Measurements from ENCODE around the gene SKI.

Gene SKI

DNA sequence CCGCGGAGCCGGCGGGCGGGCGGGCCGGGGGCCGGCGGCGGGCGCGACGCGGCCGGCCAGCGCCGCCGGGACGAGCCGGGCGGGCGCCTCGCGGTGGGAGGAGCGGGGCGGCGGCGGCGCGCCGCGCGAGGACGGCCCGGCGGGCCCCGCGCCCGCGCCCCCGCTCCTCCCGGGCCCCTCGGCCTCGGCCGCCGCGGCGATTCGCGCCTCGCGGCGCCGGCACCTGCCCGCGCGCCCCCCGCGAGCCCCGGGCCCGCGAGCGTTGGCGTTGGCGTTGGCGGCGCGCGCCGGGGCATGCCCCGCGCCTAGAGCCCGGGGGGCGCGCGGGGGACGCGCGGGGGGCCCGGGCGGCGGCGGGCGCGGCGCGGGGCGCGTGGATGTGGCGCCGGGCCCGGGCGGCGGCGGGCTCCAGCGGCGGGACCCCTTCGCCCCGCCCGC, at the start of gene SKI:
TSS of gene SKI (plus strand) at position 163 of the 438 bp plus-strand sequence. CDS start 448 bp downstream, outside the sequence.
- no peak for DNase-seq

DNA sequence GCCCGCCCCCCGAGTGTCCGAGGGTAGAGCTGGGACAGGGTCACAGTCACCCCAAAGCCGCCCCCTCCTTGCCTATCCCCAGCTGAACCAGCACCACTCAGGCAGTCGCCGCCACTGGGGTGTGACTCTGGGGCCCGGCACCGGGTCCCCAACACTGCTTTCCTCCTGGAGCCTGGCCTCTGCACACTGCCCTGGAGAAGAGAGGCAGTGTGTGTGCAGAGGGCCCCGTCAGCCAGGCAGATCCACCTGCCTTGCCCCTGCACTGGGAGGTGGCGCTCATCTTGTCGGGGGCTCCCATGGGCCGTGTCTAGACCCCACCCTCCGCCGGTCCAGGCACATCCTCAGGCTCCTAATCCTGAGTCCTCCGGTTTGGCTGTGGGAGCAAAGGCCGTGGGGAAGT, 49.2 kb upstream of the SKI start:
- DNase-seq, result no peak

DNA sequence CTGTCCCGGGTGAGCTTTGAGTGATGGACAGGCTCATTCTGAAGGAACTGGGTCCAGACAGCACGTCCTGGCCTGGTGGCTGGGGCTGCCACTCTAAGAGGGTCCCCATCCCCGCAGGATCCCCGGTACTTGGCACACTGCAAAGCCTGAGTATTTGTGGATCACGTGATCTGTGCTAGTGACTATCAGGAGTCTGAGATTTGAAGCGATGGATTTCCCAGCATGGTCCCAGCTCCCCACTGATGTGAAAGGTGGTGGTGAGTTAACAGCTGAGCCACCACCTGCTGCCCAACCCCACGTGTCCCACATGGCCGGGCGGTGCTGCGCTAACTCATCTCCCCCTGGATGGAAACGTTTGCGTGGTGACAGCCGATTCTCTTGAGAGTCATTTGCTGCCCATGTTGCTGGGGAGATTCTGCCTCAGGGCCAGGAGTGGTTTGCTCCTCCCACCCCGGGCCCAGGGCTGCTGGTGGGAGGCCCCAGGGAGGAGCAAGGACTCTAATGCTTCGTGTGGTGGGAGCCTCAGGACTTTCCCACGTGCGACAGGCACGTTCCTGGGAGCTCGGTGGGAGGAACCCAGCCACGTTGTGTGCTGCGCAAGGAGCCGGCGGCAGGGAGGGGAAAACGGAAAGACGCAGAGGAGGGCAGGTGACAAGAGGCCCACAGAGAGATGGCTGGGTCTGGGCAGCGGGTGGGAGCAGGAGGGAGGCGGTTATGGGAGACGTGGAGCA, 48.7 kb upstream of the SKI start:
- no peak for DNase-seq

- no peak for DNase-seq
These were observed 47.5 kb upstream of the SKI start for GRCh38 chr1:2180297-2181245.

DNA sequence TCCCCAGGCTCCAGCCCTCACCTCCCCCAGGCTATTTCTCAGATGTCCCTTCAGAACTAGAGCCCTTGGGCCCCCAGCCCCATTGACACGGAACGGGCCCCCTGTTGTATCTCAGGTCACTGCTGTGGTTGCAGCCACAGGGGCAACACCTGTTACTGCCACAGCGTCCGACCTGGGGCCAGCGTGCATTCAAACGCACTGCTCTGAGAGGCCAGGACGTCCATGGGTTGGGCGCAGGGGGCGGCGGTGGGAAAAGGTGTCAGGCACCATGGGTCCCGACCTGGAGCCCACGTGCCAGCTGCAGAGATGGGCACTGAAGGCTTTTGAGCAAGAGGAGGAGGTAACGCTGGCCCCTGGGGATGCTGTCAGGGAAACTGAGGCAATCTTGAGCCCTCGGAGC, 46.8 kb upstream of the SKI start:
- DNase-seq, result no peak

- DNase-seq, result no peak
These were observed 46.4 kb upstream of the SKI start for GRCh38 chr1:2181752-2182151.

DNA sequence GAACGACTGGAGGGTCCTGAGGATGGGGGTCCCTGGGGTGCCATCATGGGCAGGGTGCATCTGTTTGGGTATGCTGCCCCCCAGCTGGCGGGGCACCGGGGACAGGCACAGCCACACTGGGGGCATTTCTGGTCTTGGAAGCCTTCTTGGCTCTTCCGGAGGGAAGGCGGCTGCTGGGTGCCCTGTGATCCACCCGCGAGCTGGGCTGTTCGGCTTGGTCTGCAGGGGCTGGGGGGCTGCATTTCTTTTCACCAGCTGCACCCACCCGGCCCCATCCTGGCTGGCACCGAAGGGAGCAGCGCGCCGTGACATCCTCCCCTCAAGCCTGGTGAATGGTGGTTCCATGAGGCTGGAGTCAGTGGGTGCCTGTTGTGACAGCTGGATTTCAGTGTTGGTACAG, 45.7 kb upstream of the SKI start:
- no peak for DNase-seq

- DNase-seq, result no peak
These were observed 44.2 kb upstream of the SKI start for GRCh38 chr1:2183937-2184334.

- DNase-seq, result no peak
These were observed 43.6 kb upstream of the SKI start for GRCh38 chr1:2184531-2184930.

DNA sequence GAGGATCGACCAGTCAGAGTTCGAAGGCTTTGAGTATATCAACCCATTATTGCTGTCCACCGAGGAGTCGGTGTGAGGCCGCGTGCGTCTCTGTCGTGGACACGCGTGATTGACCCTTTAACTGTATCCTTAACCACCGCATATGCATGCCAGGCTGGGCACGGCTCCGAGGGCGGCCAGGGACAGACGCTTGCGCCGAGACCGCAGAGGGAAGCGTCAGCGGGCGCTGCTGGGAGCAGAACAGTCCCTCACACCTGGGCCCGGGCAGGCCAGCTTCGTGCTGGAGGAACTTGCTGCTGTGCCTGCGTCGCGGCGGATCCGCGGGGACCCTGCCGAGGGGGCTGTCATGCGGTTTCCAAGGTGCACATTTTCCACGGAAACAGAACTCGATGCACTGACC, 43.2 kb upstream of the SKI start:
- no peak for DNase-seq

GRCh38 chr1:2185880-2186855, 42.0 kb upstream of the SKI start:
- DNase-seq, result no peak

DNA sequence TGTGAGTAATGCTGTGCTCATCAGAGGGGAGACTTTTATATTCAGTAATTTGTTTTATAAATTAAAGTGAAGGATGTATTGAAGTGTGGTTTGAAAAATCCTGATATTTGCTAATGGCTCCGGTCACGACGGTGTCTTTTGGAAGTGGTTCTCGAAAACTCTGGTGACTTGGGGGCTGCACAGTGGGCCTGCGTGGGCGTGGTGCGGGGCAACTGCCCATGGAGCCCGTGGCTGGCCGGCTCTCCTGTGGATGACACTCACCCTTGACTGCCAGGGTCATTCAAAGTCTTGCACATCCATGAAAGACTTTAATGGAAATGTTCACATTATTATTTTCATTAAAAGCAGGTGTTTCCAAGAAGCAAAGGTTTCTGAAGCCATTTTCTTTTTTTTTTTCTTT, 41.2 kb upstream of the SKI start:
- DNase-seq, result no peak

GRCh38 chr1:2187619-2188018, 40.5 kb upstream of the SKI start:
- no peak for DNase-seq

DNA sequence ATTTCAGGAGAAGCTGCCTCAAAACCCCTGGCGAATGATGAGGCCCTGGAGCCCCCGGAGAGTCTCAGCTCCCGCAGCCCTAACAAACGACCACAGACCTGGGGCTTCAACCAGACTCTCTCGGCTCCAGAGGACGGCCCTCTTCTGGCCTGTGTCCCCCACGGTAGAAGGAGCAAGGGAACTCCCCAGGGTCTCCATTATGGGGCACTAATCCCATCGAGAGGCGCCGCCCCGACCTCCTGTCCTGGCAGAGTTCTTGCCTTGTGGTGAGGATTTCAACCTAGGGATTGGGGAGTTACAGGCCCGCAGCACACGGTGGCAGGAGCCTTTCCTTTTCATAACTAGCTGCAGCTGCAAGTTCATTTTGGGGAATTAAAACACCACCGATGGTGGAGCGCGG, 39.8 kb upstream of the SKI start:
- no peak for DNase-seq

DNA sequence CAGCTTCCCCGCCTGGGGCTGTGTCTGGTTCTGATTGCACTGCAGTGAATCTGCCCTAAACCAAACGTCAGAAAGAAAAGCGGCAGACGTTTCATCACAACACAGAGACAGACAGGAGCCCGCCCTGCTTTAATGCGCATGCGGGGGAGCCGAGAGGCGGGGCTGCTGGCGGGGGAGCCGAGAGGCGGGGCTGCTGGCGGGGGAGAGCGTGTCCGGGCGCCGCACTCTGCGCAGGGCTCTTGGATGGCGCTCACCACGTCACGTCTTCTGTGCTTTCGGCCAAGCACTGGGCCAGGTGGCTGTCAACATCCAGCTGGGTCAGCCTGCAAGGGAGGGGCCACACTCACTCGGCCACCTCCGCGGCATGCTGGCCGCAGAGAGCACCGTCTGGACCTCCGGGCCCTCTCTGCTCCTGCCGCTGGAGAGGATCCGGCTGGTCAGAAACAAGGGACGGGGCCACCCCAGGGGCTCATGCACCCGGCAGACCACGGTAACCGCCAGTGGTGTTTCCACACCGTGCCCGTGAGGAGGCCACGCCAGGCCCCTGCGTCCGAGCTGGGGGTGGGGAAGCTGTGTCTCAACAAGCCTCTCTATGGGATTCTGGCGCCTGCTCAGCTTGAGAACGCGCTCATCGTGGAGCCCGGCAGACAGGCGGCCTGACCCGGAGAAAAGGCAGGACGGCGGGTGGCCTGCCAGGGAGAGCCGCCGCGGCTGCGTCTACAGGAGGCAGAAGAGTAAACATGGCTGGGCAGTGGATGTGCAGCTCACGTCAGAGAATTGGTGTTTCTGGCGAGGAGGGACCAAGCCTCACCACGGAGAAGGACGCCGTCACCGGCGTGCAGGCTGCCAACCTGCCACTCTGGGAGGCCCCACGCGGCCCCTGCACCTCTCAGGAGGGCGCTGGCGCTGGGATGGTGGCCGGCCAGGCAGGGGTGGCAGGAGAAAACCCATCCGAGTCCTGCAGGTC, 38.4 kb upstream of the SKI start:
- peak; percentile 88 for DNase-seq

DNA sequence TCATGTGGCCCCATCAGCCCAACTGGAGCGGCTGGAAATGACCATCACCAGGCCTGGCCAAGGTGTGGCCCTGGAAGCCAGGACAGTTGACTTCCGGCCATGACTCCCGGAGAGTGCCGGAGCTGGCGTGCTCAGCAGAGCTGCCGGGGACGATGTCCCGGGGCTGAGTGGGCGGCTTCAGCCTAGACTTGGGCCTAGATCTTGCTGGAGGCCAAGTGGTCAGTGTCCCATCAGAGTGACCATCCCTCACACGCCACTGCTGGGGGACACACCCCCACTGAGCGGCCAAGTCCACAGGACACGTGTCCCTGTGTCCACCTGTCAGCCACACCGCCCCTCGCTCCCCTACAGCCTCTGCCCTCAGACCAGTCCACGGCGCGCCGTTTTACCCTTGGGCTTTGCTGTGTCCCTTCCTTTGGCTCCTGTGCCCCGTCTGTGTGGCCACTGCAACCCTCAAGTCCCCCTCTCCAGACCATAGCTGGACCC, 37.6 kb upstream of the SKI start:
- no peak for DNase-seq

DNA sequence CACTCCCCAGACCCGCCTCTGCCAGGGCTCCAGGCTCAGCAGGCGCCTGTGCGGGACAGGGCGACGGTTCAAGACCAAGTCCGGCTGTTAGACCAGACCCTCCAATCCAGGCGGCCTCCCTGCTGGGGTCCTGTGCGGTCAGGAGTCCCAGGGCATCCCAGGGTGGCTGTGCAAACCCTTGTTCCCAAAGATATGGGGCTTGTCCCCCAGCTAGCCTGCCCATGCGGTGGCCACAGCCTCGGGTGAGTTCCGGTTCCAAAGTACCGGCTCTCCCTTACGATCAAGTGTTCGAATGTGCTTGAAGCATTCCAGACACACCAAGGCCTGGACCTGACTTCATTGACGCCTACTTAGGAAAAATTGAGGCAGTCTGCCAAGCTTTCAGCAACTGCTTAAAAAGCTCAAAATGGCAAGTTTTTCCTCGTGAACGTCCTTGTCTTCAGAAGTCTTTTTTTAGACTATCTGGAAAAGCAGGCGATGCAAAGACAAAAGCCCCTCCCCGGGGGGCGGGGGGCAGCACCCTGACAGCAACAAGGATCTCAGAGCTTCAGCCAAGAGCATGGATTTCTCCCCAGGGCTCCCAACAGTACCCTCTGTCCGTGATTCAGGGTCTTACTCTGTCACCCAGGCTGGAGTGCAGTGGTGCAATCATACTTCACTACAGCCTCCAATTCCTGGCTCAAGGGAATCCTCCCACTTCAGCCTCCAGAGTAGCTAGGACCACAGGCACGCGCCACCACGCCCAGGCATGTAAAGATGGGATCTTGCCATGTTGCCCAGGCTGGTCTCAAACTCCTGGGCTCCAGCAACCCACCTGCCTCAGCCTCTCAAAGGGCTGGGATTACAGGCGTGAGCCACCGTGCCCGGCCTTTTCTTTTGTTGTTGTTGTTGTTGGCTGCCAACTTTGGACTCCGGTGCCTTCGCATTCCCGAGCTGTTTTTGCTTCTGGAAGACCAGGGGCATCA, 35.8 kb upstream of the SKI start:
- DNase-seq, result no peak

GRCh38 chr1:2193514-2194281, 34.4 kb upstream of the SKI start:
- no peak for DNase-seq

DNA sequence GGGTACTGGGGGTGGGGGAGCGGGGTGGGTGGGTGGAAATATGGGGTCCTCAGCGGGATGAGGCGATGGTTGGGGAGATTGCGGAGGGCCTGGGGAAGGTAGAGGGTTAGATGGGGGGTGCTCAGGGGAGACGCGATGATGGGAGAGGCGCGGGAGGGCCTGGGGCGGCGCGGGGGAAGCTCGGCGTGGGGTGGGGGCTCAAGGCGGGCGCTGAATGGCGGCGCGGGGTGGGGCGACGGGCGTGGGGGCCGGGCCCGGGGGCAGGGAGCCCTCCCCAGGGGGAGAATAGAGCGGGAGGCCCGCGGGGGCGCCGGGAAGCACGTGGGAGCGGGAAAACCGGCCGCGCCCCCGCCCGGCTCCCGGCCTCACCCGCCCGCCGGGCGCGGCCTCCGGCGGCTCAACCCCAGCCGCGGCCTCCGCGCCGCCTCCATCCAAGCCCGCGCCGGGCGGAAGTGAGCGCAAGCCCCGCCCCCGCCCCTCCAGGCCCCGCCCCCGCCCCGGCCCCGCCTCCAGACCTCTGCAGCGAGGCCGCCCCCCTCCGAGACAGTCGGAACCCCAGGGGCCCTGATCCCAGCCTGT, 33.7 kb upstream of the SKI start, which contains the start of gene FAAP20:
TSS of gene FAAP20 (minus strand) at position 454 of the 579 bp plus-strand sequence. CDS start at position 431, 23 bp downstream.
- DNase-seq, result no peak

Measured in DMS 273 treated with DMSO at 0.1 percent for 48 hours (cell line).